Suppressor macrophage (primary cell): Measurements from ENCODE around the gene HIP1R.
A peak's percentile ranks its signal among the peaks of the same experiment; 100 is the strongest.
"Not testable (repeated sequence)": the region's sequence is repeated elsewhere in the genome, so short reads cannot be mapped to it uniquely, and the experiment has no call there.

ENCODE experiments used
- DNase-seq, 4 experiments: peaks; one replicate each; pipeline ENCODE4 v3.0.0-alpha.2; 2020 to 2022

HIP1R gene

DNA sequence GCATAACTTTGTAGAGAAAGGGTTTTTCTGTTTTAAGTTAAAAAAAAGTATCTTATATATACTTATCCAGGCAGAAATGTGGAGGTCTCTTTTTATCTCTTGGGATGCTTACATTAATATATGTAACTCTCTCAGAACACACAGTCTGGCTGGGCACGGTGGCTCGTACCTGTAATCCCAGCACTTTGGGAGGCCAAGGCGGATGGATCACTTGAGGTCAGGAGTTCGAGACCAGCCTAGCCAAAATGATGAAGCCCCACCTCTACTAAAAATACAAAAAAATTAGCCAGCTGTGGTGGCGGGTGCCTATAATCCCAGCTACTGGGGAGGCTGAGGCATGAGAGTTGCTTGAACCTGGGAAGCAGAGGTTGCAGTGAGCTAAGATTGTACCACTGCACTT, 41.0 kb downstream of the HIP1R start:
- not testable (repeated sequence) for DNase-seq

DNA sequence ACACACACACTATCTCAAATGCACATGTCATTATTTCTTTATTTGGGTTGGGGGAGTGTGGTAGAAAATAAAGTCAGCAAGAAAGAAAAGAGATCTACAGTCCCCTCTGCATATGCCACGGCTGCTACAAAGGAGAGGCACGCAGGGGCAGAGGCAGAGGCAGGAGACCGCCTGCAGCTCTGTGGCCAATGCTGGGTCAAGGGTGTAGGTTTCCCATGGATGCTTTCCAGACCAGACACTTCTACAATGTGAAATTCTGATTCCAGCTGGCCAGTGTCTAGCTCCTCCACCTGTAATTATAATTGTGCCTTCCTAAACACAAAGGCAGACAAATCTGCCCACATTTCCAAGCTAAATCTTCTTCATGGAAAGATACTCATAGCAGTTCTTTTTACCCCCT, 41.5 kb downstream of the HIP1R start:
- no peak for DNase-seq

DNA sequence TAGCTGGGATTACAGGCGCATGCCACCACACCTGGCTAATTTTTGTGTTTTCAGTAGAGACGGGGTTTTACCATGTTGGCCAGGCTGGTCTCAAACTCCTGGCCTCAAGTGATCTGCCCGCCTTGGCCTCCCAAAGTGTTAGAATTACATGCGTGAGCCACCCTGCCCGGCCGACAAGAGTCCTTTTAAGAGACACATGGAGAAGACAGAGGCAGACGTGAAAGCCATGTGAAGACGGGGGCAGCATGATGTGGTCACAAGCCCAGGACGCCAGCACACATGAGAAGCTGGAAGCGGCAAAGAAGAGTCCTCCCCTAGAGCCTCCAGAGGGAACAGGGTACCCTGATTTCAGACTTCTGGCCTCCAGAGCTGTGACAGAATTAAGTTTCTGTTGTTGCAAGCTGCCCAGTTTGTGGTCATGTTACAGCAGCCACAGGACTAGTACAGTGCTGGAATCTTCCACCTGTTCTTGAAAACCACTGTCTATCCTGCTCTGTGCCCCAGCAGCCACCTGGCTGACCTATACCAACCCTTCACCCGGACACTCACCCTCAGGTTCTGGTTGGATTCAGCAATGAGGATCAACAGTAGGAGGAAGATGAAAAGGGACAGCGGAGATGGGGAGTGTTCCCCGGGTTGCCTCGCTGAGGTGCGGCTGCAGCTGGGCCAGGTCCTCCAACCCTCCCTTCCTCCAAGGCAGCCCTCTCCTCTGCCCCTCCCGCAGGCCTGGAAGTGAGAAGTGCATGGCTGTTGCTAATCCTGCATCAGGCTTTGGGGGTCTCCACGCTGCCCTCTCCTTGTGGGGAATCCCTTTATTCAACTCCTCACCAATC, 43.7 kb downstream of the HIP1R start:
- no peak for DNase-seq

DNA sequence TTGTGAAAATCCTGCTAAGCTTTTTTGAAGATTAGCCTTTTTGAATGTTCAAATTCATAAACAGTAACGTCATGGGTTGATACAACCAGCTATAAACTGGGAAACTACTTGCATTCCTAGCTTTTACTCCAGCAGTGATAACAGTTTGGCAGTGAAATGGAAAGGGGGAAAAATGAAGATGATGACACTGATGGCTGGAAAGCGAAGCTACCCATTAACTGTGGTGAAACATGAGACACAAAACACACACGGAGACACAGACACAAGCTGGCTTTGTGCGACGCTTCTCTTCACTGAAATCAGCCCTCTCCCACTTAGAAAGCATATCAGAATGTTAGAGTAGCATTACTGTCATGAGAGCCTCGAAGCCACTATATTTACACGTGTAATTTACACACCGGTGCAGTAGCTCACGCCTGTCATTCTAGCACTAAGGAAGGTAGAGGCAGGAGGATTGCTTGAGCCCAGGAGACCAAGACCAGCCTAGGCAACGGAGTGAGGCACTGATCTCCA, 45.0 kb downstream of the HIP1R start:
- no peak for DNase-seq

DNA sequence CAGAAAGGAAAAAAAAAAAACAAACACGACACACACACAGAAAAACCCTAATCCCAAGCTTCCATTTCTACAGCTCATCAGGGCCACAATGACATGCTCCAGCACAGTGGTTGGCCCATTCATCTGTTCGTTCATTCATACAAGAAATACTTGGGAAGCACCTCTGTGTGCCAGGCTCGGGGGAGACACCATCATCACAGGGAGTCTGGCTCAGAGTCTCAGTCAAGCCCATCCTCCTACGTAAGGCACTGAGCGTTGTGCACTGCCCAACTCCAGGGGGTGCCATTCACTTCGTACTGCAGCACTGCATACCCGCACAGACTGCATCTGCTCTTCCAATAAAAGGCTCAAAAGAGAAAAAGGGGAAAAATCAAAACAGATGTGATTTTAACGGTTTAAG, 45.4 kb downstream of the HIP1R start:
- peak; percentile 30 to 69 (median 52) for DNase-seq

DNA sequence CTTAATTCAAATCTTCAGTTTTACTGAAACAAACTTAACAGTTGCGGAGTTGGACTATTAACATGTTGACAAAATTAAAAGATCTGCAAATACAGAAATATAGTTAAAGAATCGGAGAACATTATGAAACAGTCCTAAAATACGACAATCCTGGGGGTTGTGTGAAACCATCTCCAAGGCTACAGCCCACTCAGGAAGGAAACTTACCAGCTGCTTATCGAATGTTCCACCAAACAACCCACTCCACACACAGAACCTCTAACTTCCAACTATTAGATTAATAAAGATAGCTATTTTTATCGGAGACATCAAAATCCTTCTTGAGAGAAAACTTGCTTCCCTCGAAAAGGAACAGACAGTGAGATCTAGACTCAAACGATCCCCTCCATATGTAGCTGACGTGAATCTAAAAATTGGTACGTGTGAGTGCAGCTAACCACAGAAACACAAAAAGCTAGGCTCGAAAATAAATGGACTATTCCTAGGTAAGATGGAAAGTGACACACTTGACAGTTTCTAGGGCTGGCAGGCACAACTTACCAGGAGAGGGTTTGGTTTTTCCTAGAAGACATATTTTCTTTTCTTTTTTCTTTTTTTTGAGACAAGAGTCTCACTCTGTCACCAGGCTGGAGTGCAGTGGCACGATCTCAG, 47.8 kb downstream of the HIP1R start:
- DNase-seq, result no peak

DNA sequence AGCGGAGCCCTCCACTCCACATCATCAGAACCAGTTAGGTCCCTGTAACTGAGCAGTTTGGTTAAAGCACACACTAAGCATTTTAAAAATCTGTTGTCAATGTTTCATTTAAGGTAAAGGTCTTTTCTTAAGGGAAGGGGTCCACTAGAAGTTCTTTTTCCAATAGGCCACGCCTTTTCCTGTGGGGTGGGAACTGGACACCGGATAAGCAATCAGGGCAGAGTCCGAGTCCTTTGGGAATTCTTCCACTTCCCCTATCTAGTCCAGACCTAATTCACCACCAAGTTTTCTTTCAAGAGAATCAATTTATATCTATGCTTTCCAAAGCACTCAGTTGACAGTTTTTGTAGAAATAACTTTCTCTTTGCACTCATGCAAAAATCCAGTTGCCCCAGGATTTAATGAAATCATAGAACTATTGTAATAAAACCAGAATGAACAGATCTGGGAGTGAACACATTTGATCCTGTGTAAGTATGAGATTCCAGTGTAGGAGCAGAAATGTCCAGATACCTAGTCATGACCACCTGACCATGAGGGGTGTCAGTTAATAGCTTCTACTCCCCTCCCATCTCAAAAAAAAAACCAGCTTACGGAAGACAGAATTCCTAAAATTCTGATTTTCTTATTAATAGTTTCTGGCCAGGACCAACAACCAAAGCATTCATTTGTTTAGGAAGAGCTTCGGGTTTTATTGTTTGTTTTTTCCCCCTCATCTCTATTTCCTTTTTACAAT, 49.0 kb downstream of the HIP1R start:
- no peak for DNase-seq

DNA sequence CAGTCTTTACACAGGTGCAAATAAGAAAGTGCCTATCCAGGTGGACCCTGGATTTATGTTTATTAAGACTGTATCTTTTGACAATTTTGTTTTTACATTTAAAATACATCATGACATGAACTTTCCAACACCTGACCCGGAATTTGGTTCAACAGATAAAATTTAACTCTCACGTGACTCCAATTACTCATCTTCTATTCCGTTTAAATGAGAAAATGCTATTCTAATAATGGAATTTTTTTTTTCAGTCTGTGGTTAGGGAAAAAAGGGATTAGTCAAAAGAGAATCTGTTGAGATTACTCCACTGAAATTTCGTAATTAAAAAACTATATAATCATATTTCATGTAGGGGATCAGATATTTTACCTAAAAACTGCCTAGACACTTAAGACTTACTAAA, 49.6 kb downstream of the HIP1R start:
- peak in 2 of 4 experiments; percentile 13 to 31 for DNase-seq

DNA sequence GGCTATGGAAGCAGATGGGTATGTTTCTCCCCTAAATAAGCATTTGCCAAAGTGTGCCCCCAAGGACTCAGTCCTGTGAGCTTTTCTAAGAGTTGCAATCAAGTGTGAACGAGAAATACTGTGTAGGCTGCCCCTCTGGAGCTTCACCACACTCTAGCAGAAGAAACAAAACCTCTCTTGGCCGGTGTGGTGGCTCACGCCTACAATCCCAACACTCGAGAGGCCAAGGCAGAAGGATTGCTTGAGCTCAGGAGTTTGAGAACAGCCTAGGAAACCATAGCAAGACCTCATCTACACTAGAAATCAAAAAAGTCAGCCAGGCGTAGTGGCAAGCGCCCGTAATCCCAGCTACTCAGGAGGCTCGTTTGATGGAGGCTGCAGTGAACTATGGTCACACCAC, 50.9 kb downstream of the HIP1R start:
- DNase-seq, result no peak

DNA sequence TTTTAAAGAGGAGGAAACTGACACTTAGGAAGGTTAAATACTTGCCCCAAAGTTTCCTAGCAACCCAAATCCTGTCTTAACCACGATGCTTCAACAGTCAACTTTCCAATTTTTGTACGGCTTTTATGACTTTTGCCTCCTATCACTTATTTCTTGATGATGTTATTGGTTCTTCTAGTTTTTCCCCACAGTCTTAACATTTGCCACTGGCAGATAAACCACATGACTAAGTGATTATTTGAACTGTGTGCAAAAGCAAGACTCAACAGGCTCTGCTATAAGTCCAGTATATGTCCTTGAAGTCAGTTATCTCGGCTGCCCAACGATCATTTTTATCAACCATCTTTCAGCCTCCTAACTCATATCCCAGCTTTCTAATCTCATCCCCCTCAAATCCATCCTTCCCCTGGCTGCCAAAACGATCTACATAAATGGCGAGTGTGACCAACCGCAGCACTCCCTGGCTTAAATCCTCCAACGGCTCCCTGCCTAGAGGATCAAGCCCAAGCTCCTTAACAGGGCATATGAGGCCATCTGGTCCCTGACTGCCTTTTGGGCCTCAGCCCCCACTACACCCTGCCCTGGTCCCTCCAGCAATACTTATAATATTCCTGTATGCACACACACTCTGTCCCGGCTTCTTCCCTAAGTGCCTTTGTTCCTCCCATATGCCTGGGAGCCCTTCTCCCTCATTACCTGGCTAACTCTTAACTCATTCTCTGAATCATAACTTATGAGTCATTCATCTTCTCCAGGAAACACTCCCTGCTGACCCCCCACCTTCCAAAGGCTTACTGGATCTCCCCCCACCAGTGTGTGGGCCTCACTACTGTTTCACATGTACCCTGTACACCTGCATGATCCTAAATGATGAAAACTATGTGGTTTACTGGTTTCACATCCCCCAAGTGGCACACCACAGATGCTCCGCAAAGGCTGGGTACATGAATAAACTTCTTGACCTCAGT, 51.9 kb downstream of the HIP1R start:
- DNase-seq, result no peak

DNA sequence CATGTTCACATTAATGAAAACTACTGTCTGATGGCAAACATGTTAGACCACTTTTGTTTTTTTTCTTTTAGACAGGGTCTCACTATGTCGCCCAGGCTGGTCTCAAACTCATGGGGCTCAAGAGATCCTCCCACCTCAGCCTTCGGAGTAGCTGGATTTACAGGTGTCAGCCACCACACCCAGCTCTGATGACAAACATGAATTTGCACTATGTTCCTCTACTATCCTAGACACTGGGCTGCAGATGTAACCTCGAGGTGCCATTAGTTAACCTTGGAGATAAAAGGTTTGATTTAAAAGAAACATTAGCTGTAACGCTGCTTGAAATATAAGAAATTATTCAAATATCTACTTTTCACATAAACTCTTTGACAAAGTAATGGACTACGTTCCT, 52.6 kb downstream of the HIP1R start:
- DNase-seq, result no peak

DNA sequence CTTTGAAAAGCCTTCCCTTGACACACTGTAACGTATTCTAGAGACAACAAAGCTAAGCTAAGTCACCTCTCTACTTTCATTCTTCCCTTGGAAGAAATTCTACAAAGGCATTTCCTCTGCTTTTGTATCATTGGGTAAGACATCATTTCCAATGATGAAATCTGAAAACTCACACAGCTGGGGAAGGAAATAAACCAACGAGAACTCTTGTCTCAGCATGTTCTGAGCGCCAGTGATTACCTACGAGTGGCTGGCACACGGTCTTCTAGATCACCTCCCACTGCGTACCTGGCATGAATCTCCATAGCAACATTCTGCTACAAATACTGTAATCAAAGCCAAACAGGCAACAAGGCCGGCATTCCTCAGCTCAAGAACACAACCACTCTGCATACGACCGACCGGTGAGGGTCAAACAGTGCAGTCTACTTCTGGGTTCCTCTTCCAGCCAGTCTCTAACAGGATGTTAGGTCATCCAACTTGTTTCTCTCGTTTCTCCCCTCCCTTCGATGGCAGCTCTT, 53.0 kb downstream of the HIP1R start:
- DNase-seq, result peak; percentile 70 to 85 (median 79)

DNA sequence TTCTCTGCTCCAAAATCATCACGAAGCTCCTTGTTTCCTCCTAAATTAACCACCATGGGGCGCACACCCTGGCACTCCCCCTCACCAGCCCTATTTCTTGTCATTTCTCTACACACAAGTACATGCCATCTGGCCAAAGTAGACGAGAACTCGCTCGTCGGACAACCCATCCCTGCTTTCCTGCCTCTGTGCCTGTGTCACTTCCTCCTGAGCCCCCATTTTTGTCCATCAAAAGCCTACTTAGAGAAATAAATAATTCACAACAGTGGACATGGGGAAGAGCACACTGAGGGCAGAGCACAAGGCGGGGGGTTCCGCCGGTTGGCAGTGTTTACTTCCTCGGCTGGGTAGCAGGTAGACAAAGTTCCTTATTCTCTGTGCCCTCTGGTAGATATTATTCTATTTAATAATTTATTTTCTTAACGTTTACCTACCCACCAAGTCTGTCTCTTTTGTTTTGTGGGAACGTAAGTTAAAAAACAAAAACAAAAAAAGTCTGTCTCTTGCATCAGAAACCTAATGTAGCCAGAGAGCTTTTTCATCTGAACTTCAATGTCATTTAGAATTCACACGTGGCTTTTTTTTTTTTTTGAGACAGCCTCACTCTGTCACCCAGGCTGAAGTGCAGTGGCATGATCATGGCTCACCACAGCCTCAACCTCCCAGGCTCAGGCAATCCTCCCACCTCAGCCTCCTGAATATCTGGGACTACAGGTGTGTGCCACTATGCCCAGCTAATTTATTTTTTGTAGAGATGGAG, 54.7 kb downstream of the HIP1R start:
- DNase-seq, result peak in 2 of 4 experiments; percentile 14 to 21

DNA sequence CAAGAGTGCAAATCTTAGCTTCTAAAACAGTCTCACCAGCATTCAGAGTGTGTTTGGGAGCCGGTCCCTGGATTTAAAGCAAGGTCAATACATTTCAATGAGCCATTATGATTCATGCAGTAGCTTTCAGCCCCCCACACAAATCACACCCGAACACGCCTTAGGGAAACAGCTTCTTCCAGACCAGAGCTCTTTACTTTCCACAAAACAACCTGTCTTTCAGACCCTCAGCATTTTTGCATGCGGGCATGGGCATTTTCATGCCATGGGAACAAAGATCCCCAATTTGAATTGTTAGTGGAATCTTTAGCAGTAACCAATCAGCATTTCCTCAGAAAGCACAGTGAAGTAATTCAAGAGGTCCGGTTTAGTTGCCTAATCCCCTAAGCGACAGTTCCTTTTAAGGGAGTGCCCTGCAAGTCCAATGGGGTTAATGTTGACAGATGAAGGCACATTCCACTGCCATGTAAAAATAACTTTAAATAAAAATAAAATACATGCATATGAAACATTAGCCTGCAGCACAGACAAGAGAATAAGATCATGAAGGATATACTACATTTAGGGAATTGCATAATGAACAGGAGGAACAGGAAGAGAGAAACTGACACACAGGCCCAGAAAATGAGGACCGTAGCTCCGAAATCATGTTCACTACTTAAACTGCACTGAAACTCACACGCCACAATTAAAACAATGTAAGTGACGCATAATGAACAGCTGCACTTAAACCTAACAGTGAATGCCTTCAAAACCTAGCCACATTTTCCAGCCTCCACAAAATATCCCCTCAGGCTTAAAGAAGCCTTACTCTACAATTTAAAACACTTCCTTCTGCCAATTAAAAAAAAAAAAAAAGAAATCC, 56.6 kb downstream of the HIP1R start:
- peak; percentile 65 to 83 (median 74) for DNase-seq

DNA sequence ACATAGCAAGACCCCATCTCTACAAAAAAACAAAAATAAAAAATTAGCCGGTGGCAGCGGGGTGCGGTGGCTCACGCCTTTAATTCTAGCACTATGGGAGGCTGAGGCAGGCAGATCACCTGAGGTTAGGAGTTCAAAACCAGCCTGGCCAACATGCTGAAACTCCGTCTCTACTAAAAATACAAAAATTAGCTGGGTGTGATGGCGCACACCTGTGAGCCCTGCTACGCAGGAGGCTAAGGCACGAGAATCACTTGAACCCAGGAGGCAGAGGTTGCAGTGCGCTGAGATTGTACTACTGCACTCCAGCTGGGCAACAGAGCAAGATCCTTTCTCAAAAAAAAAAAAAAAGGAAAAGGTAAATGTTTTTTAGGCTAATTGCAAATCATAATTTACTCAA, 57.5 kb downstream of the HIP1R start:
- DNase-seq, result not testable (repeated sequence)

DNA sequence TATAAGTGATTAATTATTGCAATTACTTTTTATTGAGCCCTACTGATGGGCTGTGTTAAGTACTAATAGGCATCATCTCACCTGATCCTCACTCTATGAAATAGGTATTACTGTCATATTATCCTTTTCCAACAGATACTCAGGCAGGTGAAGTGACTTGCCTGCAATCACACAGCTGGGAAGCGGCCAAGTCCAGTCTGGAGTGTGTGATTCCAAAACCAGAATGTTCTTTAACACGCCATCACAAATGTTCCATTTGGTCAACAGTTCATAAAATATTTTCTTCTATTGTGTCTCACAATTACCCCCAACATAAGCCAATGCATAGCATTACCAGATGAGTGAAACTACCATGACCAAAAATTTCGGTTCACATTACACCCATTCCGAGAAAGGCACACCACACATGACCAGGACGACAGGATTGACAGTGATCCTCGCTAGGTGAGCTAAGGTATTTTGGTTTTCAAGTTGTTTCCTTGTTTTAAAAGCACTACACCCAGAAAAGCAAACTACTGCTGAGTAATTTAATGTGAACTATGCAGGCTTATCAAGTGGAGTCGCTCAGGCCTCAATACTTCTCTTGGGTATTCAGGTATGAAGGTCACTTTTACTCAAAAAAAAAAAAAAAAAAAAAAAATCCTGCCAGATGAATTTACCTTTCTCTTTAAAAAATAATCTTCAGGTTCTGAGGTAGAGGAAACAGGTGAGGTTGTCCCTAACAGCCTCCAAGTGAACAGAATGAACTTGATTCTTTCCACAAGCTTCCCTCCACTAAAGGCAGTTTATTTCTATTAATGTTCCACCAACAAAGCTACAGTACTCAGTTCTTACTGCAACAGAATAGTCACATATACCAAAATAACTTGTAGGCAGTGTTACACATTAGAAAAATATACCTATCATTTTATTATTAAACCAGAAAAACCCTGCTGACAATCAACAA, 58.2 kb downstream of the HIP1R start:
- no peak for DNase-seq

DNA sequence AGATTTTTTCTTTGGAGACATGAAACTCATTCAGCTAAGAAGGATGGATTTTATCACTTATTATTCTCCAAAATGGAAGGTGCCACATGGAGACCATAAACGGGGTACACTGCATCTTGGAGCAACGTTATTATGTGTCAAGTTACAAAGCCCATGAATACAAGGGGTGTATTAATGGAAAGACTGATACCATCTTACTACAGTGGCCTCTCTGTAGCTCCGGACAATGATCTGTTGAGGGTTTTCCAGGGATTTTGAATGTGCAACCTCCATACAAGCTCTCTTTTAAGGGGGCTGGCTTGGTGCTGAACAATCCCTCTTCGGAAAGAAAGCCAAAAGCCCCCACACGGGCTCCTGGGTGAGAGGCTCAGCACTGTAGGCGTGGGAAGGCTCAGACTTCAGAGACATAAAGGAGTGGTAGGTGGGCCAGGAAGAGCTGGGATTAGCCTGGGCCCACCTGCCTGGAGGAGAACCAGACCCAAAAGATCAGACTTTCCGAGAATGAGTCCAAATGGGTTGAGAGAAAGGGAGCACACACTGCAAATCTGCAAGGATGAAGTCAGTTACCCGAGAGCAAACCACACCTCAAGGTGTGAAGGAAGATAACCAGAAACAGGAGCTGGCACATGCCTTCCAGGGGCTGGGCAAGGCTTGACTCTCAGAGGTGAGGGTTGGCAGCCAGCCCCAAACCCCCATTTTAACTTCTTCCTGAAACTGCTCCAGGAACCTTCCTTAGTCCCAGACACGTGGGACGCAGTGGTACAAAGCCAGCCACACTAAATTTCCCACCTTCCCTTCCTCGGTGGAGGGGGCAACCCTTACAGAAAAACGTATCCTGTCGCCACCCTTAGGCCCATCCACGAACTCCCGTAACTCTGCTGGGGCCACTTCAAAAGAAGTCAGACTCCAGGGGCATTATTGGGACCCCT, 59.2 kb downstream of the HIP1R start:
- peak in 1 of 4 experiments; percentile 23 for DNase-seq

DNA sequence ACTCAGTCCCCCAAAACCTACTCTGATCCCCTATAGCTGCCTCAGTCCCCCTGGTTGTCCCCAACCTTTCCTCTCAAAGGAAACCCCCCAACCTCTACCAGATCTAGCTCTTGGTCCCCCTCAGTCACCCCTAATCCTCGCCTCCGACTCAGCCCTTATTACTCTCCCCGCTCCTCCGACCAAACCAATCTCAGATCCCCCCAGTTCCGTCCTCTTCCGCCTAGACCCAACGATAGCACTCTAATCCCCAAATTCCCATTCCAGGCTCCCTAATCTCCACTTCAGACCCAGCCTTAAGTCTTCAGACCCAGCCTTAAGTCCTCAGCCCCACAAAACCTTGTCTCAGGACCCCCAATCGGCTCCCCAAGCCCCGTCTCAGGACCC, 60.1 kb downstream of the HIP1R start:
- DNase-seq, result peak in 2 of 4 experiments; percentile 35 to 44
